ENCODE results near the gene BRI3BP. TPM values are rescaled to one million over a fixed set of nuclear protein-coding genes. Genes with fewer than 3 reads are reported as not detected.

Gene BRI3BP
- total RNA-seq, 1 donor from 2014 or later = 4.9 TPM

DNA sequence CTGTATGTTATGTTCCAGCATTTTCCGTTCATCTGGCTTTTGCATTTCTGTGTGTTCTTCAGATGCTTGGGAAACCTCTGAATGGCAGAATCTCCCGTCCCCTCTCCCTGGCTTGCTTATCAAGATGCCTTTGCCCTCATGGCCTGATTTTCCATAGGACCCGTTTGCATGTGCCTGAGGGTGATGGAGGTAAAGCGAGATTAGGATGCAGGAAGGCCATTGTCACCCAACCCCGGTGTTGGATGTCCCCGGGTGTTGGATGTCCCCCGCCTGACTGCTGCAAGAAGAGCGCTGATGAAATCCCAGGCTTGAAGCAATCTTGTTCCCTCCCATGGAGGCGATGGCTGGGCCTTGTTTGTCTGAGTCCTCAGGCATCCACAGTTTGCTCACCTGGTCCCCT is 9.6 kb downstream of the BRI3BP start:
- no peak for DNase-seq (ENCODE audit: extremely low spot score, unreplicated experiment)
- H3K4me3 Mint-ChIP-seq (ENCODE audit: unreplicated experiment) = no peak overlapping the region
- H3K9me3 Mint-ChIP-seq (ENCODE audit: unreplicated experiment) = no peaks in the 10 kb centered on the region
- no peaks in the 10 kb centered on the region for H3K27me3 Mint-ChIP-seq (ENCODE audit: unreplicated experiment)
- no peaks in the 10 kb centered on the region for H3K36me3 Mint-ChIP-seq (ENCODE audit: unreplicated experiment)
- no peak overlapping the region for H3K27ac Mint-ChIP-seq (ENCODE audit: unreplicated experiment)
- no peaks in the 10 kb centered on the region for H3K4me1 Mint-ChIP-seq (ENCODE audit: unreplicated experiment)
- TF ChIP-seq, protein P1, sequence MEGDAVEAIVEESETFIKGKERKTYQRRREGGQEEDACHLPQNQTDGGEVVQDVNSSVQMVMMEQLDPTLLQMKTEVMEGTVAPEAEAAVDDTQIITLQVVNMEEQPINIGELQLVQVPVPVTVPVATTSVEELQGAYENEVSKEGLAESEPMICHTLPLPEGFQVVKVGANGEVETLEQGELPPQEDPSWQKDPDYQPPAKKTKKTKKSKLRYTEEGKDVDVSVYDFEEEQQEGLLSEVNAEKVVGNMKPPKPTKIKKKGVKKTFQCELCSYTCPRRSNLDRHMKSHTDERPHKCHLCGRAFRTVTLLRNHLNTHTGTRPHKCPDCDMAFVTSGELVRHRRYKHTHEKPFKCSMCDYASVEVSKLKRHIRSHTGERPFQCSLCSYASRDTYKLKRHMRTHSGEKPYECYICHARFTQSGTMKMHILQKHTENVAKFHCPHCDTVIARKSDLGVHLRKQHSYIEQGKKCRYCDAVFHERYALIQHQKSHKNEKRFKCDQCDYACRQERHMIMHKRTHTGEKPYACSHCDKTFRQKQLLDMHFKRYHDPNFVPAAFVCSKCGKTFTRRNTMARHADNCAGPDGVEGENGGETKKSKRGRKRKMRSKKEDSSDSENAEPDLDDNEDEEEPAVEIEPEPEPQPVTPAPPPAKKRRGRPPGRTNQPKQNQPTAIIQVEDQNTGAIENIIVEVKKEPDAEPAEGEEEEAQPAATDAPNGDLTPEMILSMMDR (IDR thresholded peaks at IDR 0.05) = no peak

DNA sequence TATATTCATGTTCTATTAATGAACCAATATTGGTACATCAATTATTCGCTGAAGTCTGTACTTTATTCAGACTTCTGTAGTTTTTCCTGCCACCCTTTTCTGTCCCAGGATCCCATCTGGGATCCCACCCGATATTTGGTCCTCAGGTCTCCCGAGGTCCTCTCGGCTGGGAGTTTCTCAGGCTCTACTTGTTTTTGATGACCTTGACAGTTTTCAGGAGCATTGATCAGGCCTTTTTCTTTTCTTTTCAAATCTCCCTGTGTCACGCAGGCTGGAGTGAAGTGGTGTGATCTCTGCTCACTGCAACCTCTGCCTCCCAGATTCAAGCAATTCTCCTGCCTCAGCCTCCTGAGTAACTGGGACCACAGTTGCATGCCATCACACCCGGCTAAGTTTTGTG is 11.2 kb downstream of the BRI3BP start:
- Mint-ChIP-seq H3K36me3 (ENCODE audit: unreplicated experiment) (no peaks in the 10 kb centered on the region), H3K4me3 (ENCODE audit: unreplicated experiment) (no peak overlapping the region), H3K9me3 (ENCODE audit: unreplicated experiment) (no peaks in the 10 kb centered on the region), H3K27me3 (ENCODE audit: unreplicated experiment) (no peaks in the 10 kb centered on the region), H3K27ac (ENCODE audit: unreplicated experiment) (no peak overlapping the region), H3K4me1 (ENCODE audit: unreplicated experiment) (no peaks in the 10 kb centered on the region)
- DNase-seq (ENCODE audit: extremely low spot score, unreplicated experiment) = no peak
- TF ChIP-seq, protein P1 (IDR thresholded peaks at IDR 0.05) = no peak

- Mint-ChIP-seq H3K4me3 (ENCODE audit: unreplicated experiment) (no peak overlapping the region), H3K4me1 (ENCODE audit: unreplicated experiment) (no peaks in the 10 kb centered on the region), H3K9me3 (ENCODE audit: unreplicated experiment) (no peaks in the 10 kb centered on the region), H3K36me3 (ENCODE audit: unreplicated experiment) (no peaks in the 10 kb centered on the region), H3K27me3 (ENCODE audit: unreplicated experiment) (no peaks in the 10 kb centered on the region), H3K27ac (ENCODE audit: unreplicated experiment) (no peak overlapping the region)
- no peak for DNase-seq (ENCODE audit: extremely low spot score, unreplicated experiment)
- TF ChIP-seq, protein P1 (IDR thresholded peaks at IDR 0.05) = no peak
Observed at GRCh38 chr12:125005652-125006051, 12.2 kb downstream of the BRI3BP start.

DNA sequence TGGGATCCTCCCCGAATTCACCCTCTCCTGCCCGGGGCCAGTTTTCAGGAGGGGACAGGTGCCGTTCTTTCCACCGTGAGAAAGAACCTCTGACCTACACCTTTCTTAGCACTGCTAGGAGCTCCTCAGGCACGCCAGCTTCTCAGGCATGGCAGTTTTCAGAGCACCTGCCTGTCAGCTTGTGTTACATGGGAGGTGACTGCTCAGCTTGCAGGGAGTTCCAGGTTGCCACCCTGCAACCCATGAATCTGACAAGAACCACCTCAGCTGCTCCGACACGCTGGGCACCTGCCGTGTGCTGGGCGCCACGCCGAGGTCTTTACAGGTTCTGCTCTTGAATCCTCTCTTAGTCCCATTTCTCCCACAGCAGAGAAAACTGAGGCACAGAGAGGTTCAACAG is 12.9 kb downstream of the BRI3BP start:
- TF ChIP-seq, protein P1 (IDR thresholded peaks at IDR 0.05) = no peak
- no peaks in the 10 kb centered on the region for H3K4me1 Mint-ChIP-seq (ENCODE audit: unreplicated experiment)
- no peak overlapping the region for H3K27ac Mint-ChIP-seq (ENCODE audit: unreplicated experiment)
- H3K4me3 Mint-ChIP-seq (ENCODE audit: unreplicated experiment) = no peak overlapping the region
- no peaks in the 10 kb centered on the region for H3K27me3 Mint-ChIP-seq (ENCODE audit: unreplicated experiment)
- H3K9me3 Mint-ChIP-seq (ENCODE audit: unreplicated experiment) = no peaks in the 10 kb centered on the region
- no peak for DNase-seq (ENCODE audit: extremely low spot score, unreplicated experiment)
- no peaks in the 10 kb centered on the region for H3K36me3 Mint-ChIP-seq (ENCODE audit: unreplicated experiment)

GRCh38 chr12:125013816-125014442 is 20.5 kb downstream of the BRI3BP start:
- Mint-ChIP-seq H3K36me3 (ENCODE audit: unreplicated experiment) (peaks cover 2% of the 10 kb centered on the region), H3K4me1 (ENCODE audit: unreplicated experiment) (no peaks in the 10 kb centered on the region), H3K27me3 (ENCODE audit: unreplicated experiment) (no peaks in the 10 kb centered on the region), H3K27ac (ENCODE audit: unreplicated experiment) (no peak overlapping the region), H3K9me3 (ENCODE audit: unreplicated experiment) (no peaks in the 10 kb centered on the region), H3K4me3 (ENCODE audit: unreplicated experiment) (no peak overlapping the region)
- no peak for DNase-seq (ENCODE audit: extremely low spot score, unreplicated experiment)
- TF ChIP-seq, protein P1 (IDR thresholded peaks at IDR 0.05) = no peak

Data from osteocyte (in vitro differentiated cells).